Adrenal gland (tissue), 12 donors: ENCODE data around the gene PTGFRN. TPM values are rescaled to one million over a fixed set of nuclear protein-coding genes. Genes with fewer than 3 reads are reported as not detected.

Source experiments
- DNase-seq, 7 donors: peaks; one replicate each; pipeline ENCODE4 v3.0.0-alpha.2; 2019 to 2020
- H3K27ac ChIP-seq, 5 donors: fragments of 200-600 bp; sonication (generic) in 4 of 5; 1 replicate in 3 of 5; 2 replicates in 2 of 5; pipeline versions ENCODE4 v1.5.1 to v1.8.0; 2016 to 2020; ENCODE audit warnings: mild to moderate bottlenecking in 1 of 5
- H3K27me3 ChIP-seq: fragments of 200-600 bp; 2 replicates; pipeline ENCODE4 v1.8.0; 2021
- H3K36me3 ChIP-seq, 2 donors: fragments of 200-600 bp; replicated peaks in 1 of 2; 1 replicate in 1 of 2; 2 replicates in 1 of 2; pipeline versions ENCODE4 v1.5.1 to v1.8.0; 2018 to 2022
- H3K4me1 ChIP-seq, 2 donors: fragments of 200-600 bp; replicated peaks in 1 of 2; 1 replicate in 1 of 2; 2 replicates in 1 of 2; pipeline versions ENCODE4 v1.5.1 to v1.8.0; 2018 to 2021
- H3K4me3 ChIP-seq, 4 donors: fragments of 200-600 bp; sonication (generic) in 3 of 4; one replicate each; pipeline ENCODE4 v1.5.1; 2016 to 2018
- H3K9me3 ChIP-seq, 3 donors: fragments of 200-600 bp; sonication (generic) in 1 of 3; replicated peaks in 1 of 3; 1 replicate in 2 of 3; 2 replicates in 1 of 3; pipeline versions ENCODE4 v1.5.1 to v1.8.0; 2016 to 2021
- CTCF ChIP-seq, 6 experiments: fragments of 450-650 bp in 4 of 6; fragments of 200-600 bp in 2 of 6; sonication (generic) in 1 of 6; IDR thresholded peaks; 1 replicate in 5 of 6; 2 replicates in 1 of 6; pipeline versions ENCODE4 v1.5.1 to v1.8.0; 2016 to 2021; ENCODE audit warnings: antibody characterized with exemption in 6 of 6, mild to moderate bottlenecking in 2 of 6, moderate library complexity in 1 of 6
- POLR2A ChIP-seq, 2 donors: fragments of 450-650 bp; IDR thresholded peaks; one replicate each; pipeline ENCODE4 v1.6.1; 2017; ENCODE audit warnings: antibody characterized with exemption in 2 of 2, mild to moderate bottlenecking in 2 of 2, moderate library complexity in 1 of 2
- WGBS, 4 donors: extraction: QIAGEN DNeasy Blood & Tissue Kit in 2 of 4; methylation state at CpG; one replicate each; pipeline versions ENCODE4 v1.1.5 to v1.1.7; 2013 to 2017; 5-methylcytosine and 5-hydroxymethylcytosine counted together
- intact Hi-C, 2 donors: fragments of 100-400 bp; cut with DNase I; formaldehyde crosslinking; loops; one replicate each; pipeline versions ENCODE4 v1.14.1 to v1.15.0; 2022 to 2023
- polyA plus RNA-seq, 3 donors: library from polyadenylated mRNA; stranded (reverse); fragments of 200-250 nt in 2 of 3; fragments of 350-450 nt in 1 of 3; fragmentation: Illumina TruSeq in 1 of 3; extraction: RNeasy Lipid Tissue Mini Kit (QIAGEN cat#74804) in 1 of 3; gene quantifications; one replicate each; pipeline ENCODE4 v1.2.3, GENCODE V29; 2013 to 2014
- total RNA-seq, 9 donors: library from RNA; depleted of rRNA in 4 of 9; stranded (reverse); fragments of >200 nt in 4 of 9; fragments of 120-200 nt in 1 of 9; fragmentation: NEBNext Ultra II Directional in 1 of 9; extraction: Animal tissue kit (Norgen Biotek cat#: 25700) in 1 of 9; gene quantifications; one replicate each; pipeline versions ENCODE4 v1.1.0 to v1.2.4, GENCODE V29; 2013 to 2023
- donor health status: healthy with polysubstance abuse.
- donor health status: Bipolar disorder and iron deficiency.
- donor health status: DM: yes; HTN: yes; CAD: no.
- donor health status: DM: no; HTN: no; CAD: no.
- donor health status: DM: no; HTN: no; CAD: no.
- donor health status: DM: yes; HTN: yes; CAD: no.

The PTGFRN gene
- total and polyA plus RNA-seq, 12 donors: 63.3 to 173 (median 67.4) TPM

GRCh38 chr1:116920211-116920610 lies 10.5 kb downstream of the PTGFRN start:
- WGBS, 4 donors: 37 to 48% (median 42%) methylated on average over 1 of the region's 1 CpG
- Histone ChIP-seq H3K36me3 (no peaks in the 10 kb centered on the region), H3K27me3 (no peaks in the 10 kb centered on the region), H3K4me3 (no peak overlapping the region), H3K4me1 (peaks cover 41 to 52% of the 10 kb centered on the region in 2 donors), H3K9me3 (no peaks in the 10 kb centered on the region), H3K27ac (peak overlapping the region in 3 of 5 donors; percentile 51 to 77 (median 62))
- peak in 1 of 7 donors; percentile 40 for DNase-seq
- intact Hi-C loops: no loop called here
- no peak for TF ChIP-seq CTCF (IDR thresholded peaks at IDR 0.05)
- TF ChIP-seq POLR2A (IDR thresholded peaks at IDR 0.05): no peak

DNA sequence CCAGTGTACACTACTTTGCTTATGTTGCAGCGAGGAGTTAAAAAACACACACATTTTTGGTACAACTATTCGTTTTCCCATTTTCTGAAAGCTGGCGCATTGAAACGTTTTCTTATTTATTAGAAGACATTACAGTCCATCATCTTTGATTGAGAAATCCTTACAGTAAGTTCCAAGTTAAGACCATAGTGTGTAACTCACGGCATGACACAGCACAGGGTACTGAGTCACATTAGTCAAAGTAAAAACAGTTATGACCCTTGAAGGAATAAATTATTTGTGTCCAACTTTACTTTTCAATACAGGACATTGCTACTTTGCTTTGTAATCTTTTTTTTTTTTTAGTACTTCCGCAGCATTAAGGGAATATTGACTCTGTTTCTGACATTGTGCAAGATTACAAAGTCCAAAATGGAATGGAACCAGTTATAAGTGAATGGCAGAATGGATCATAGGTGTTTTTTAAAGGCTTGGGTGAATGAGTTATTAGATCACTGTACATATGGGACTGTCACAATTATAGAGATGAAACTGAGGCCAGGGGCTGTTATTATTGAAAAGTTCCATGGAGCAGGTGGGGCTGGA lies 11.7 kb downstream of the PTGFRN start:
- H3K9me3 ChIP-seq: no peaks in the 10 kb centered on the region
- no peak overlapping the region for H3K4me3 ChIP-seq
- H3K36me3 ChIP-seq: no peaks in the 10 kb centered on the region
- 52 to 65% (median 58%) methylated on average over 6 of the region's 6 CpGs for WGBS, 4 donors
- no peak for TF ChIP-seq CTCF (IDR thresholded peaks at IDR 0.05)
- TF ChIP-seq POLR2A (IDR thresholded peaks at IDR 0.05): no peak
- no peaks in the 10 kb centered on the region for H3K27me3 ChIP-seq
- no peak for DNase-seq
- peak overlapping the region in 2 of 5 donors; percentile 45 to 77 for H3K27ac ChIP-seq
- intact Hi-C loops: no loop called here
- peaks cover 29 to 40% of the 10 kb centered on the region in 2 donors for H3K4me1 ChIP-seq

- no peak for TF ChIP-seq POLR2A (IDR thresholded peaks at IDR 0.05)
- TF ChIP-seq CTCF (IDR thresholded peaks at IDR 0.05): no peak
- no peaks in the 10 kb centered on the region for H3K9me3 ChIP-seq
- no peak for DNase-seq
- intact Hi-C loops: no loop called here
- no peaks in the 10 kb centered on the region for H3K36me3 ChIP-seq
- no peaks in the 10 kb centered on the region for H3K27me3 ChIP-seq
- H3K27ac ChIP-seq: peak overlapping the region in 2 of 5 donors; percentile 27 to 45
- H3K4me1 ChIP-seq: peaks cover 24 to 34% of the 10 kb centered on the region in 2 donors
- H3K4me3 ChIP-seq: no peak overlapping the region
- WGBS, 4 donors: 85 to 92% (median 87%) methylated on average over 5 of the region's 5 CpGs
Measured at GRCh38 chr1:116921937-116922336, 12.2 kb downstream of the PTGFRN start.

- TF ChIP-seq CTCF (IDR thresholded peaks at IDR 0.05) (no peak), POLR2A (IDR thresholded peaks at IDR 0.05) (no peak)
- no peak overlapping the region for H3K27ac ChIP-seq
- H3K4me1 ChIP-seq: peaks cover 18 to 25% of the 10 kb centered on the region in 2 donors
- DNase-seq: no peak
- H3K36me3 ChIP-seq: no peaks in the 10 kb centered on the region
- no peaks in the 10 kb centered on the region for H3K9me3 ChIP-seq
- intact Hi-C loops: no loop called here
- H3K27me3 ChIP-seq: no peaks in the 10 kb centered on the region
- H3K4me3 ChIP-seq: no peak overlapping the region
- 56 to 64% (median 62%) methylated on average over 8 of the region's 8 CpGs for WGBS, 4 donors
Measured at GRCh38 chr1:116923421-116923820, 13.7 kb downstream of the PTGFRN start.
